Measurements from ENCODE around the gene APOC3.

The APOC3 gene

DNA sequence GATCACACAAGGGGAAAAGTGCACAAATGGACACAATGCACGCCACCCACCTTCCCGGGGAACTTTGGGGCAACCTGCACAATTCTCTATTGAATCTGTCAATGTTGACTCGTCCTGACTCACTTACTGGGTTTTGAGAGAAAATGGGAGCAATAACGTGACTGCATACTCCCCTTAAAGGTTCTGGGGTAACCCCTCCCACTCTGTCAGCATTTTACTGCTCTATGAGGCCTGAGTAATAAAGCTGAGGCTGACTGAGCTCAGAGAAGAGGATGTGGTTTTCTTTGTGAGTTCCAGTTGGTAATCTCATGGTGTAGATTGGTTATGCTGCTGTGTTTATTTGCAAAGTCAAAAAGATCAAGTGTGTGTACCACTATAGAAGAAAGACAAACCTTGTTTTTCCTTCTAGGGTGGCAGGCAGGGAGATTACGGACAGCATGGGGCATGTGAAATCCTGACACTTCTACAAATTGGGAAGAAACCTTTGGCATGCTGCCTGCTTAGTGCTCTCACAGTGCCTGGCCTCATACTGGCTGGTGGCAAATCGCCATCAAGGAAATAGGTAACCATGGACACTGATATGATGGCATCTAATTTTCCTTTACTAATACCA lies 23.9 kb downstream of the APOC3 start:
- peak; percentile 83 for DNase-seq (ENCODE audit: extremely low read depth, low read depth)
- TF ChIP-seq, protein P1, sequence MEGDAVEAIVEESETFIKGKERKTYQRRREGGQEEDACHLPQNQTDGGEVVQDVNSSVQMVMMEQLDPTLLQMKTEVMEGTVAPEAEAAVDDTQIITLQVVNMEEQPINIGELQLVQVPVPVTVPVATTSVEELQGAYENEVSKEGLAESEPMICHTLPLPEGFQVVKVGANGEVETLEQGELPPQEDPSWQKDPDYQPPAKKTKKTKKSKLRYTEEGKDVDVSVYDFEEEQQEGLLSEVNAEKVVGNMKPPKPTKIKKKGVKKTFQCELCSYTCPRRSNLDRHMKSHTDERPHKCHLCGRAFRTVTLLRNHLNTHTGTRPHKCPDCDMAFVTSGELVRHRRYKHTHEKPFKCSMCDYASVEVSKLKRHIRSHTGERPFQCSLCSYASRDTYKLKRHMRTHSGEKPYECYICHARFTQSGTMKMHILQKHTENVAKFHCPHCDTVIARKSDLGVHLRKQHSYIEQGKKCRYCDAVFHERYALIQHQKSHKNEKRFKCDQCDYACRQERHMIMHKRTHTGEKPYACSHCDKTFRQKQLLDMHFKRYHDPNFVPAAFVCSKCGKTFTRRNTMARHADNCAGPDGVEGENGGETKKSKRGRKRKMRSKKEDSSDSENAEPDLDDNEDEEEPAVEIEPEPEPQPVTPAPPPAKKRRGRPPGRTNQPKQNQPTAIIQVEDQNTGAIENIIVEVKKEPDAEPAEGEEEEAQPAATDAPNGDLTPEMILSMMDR (IDR thresholded peaks at IDR 0.05; ENCODE audit: low read depth, low read length, missing control alignments) = no peak
- no peak overlapping the region for H3K4me3 ChIP-seq (replicated peaks; ENCODE audit: low read depth, low read length)

DNA sequence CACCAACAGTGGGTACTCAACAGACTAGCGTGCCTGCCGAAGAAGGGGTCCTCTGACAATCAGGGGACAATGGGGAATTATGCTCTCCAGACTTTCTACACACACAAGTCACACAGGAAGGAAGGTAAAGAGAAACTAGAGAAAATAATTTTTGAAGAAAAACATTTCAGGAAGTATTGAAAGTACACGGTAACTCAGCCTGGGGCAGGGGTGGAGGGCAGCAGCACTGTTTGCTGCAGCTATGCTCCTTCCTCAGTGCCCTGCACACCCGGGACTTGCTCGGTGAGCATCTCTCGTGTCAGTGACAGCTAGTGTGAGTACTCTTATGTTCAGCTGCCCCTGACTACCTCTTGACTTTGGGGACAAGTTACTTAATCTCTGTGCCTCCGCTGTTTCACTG lies 25.7 kb downstream of the APOC3 start:
- H3K4me3 ChIP-seq (replicated peaks; ENCODE audit: low read depth, low read length) = no peak overlapping the region
- TF ChIP-seq, protein P1 (IDR thresholded peaks at IDR 0.05; ENCODE audit: low read depth, low read length, missing control alignments) = no peak
- no peak for DNase-seq (ENCODE audit: extremely low read depth, low read depth)

DNA sequence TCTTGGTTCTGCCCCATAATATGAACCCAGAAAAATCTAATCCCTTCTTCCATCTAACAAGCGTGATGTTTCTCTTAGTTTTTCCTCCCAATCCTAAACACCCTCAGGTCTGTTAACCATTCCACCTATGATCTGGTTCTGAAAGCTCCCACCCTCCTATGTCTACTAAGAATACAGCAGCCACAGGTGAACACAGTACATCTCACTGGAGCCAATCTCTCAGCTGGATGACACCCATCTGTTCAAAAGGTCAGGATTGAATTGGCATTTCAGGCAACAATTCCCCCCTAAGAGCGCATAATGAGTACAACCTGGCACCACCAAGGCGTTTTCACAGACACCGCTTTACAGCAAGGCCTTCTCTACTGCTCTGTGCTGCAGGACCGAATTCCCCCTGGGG lies 26.7 kb downstream of the APOC3 start:
- TF ChIP-seq, protein P1 (IDR thresholded peaks at IDR 0.05; ENCODE audit: low read depth, low read length, missing control alignments) = no peak
- no peak overlapping the region for H3K4me3 ChIP-seq (replicated peaks; ENCODE audit: low read depth, low read length)
- DNase-seq (ENCODE audit: extremely low read depth, low read depth) = no peak

DNA sequence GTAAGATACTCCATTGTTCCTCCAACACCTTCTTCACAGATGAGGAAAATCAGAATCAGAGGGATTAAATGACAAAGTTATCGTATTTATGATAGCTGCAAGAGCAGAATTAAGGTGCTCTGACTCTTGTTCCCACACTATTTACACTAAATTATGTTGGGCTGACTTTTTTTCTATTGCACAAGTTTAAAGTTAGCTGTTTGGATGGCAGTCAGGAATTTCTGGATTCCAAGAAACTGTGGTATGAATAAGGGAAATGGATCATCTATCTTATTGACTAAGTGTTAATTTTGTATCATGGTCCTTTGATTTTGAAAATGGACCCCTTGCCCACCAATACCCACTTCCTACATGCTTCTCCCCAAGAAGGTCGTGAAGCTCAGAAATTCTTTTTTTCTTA lies 27.6 kb downstream of the APOC3 start:
- H3K4me3 ChIP-seq (replicated peaks; ENCODE audit: low read depth, low read length) = no peak overlapping the region
- no peak for DNase-seq (ENCODE audit: extremely low read depth, low read depth)
- TF ChIP-seq, protein P1 (IDR thresholded peaks at IDR 0.05; ENCODE audit: low read depth, low read length, missing control alignments) = no peak

DNA sequence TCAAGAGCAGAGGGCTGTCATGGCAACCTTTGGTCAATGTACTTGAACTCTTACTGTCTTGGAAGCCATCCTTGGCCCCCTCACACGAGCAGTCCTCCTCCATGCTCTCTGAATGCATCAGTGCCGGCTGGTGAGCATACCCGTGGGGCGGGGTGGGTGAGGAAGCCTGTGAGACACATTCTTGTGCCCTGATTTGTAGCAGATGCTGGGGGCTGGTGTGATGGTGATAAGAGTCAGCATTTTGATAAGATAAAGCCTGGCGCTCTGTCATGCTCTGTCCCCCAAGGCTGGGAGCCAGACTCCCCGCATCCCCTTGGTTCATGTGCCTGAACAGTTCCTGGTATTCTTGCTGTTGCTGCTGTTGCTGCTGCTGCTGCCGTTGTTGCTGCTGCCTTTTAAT lies 28.2 kb downstream of the APOC3 start:
- TF ChIP-seq, protein P1 (IDR thresholded peaks at IDR 0.05; ENCODE audit: low read depth, low read length, missing control alignments) = no peak
- DNase-seq (ENCODE audit: extremely low read depth, low read depth) = no peak
- H3K4me3 ChIP-seq (replicated peaks; ENCODE audit: low read depth, low read length) = no peak overlapping the region

DNA sequence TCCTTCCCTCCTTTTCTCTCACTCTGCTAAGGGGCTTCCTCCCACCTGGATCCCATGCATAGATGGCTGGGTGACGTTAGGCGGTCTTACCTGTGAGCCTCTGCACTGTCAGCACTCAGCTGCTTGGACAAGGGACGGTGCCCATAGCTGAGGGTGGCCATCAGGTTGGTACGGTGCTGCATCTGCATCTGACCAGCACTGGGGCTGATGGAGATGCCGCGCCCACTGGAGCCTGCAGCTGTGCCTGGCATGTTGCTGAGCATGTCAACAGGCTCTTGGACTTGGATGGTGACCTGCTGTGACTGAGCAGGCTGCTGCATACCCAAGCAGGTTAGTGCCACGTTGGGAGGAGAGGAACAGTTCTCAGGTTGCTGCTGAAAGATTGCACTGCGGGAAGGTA lies 29.5 kb downstream of the APOC3 start:
- H3K4me3 ChIP-seq (replicated peaks; ENCODE audit: low read depth, low read length) = no peak overlapping the region
- TF ChIP-seq, protein P1 (IDR thresholded peaks at IDR 0.05; ENCODE audit: low read depth, low read length, missing control alignments) = no peak

DNA sequence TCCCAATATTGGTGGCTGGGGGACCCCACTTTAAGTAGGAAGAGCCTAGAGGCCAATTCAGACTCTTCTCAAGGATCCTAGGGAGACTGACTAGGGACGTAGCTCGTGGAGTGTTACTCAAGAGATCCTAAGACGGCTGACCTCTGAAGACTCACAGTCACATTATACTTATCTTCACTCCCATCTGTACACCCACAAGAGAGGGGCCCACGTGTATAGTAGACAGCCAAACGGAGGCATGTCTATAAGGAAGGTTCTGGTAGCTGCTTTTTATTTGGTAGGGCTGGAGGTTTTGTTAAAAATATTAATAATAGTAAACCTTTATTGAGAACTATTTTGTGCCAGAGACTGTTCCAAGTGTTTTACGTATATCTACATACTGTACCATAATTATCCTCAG lies 30.6 kb downstream of the APOC3 start:
- no peak overlapping the region for H3K4me3 ChIP-seq (replicated peaks; ENCODE audit: low read depth, low read length)
- TF ChIP-seq, protein P1 (IDR thresholded peaks at IDR 0.05; ENCODE audit: low read depth, low read length, missing control alignments) = no peak
- DNase-seq (ENCODE audit: extremely low read depth, low read depth) = no peak

More for the DNA sequence above, 29.5 kb downstream of the APOC3 start:
- DNase-seq (ENCODE audit: extremely low read depth, low read depth) = no peak
